Nephron progenitor cell (in vitro differentiated cells): ENCODE data around the gene TTLL5.
"Not testable (repeated sequence)": the region's sequence is repeated elsewhere in the genome, so short reads cannot be mapped to it uniquely, and the experiment has no call there.

ENCODE experiments used
- DNase-seq: peaks from one replicate; pipeline ENCODE4 v3.0.0; 2021
- H3K27ac Mint-ChIP-seq: 2 replicates; pipeline ENCODE4 v1.8.0; 2021; ENCODE audit warnings: mild to moderate bottlenecking, moderate library complexity, mixed read lengths
- H3K27me3 Mint-ChIP-seq: 2 replicates; pipeline ENCODE4 v1.8.0; 2021; ENCODE audit warnings: mild to moderate bottlenecking, low read depth, mixed read lengths; ENCODE audit not compliant: poor library complexity
- H3K36me3 Mint-ChIP-seq: 2 replicates; pipeline ENCODE4 v1.8.0; 2021; ENCODE audit warnings: low read depth, mixed read lengths
- H3K4me1 Mint-ChIP-seq: 2 replicates; pipeline ENCODE4 v1.8.0; 2021; ENCODE audit warnings: mixed read lengths
- H3K4me3 Mint-ChIP-seq: 2 replicates; pipeline ENCODE4 v1.8.0; 2021; ENCODE audit warnings: mild to moderate bottlenecking, moderate library complexity, mixed read lengths
- H3K9me3 Mint-ChIP-seq: 2 replicates; pipeline ENCODE4 v1.8.0; 2021; ENCODE audit warnings: mild to moderate bottlenecking, moderate library complexity, mixed read lengths
- CTCF ChIP-seq: fragments of 200-600 bp; sonication (generic); IDR thresholded peaks from 2 replicates; pipeline ENCODE4 v1.5.0; 2021; ENCODE audit warnings: antibody characterized with exemption

Gene TTLL5

DNA sequence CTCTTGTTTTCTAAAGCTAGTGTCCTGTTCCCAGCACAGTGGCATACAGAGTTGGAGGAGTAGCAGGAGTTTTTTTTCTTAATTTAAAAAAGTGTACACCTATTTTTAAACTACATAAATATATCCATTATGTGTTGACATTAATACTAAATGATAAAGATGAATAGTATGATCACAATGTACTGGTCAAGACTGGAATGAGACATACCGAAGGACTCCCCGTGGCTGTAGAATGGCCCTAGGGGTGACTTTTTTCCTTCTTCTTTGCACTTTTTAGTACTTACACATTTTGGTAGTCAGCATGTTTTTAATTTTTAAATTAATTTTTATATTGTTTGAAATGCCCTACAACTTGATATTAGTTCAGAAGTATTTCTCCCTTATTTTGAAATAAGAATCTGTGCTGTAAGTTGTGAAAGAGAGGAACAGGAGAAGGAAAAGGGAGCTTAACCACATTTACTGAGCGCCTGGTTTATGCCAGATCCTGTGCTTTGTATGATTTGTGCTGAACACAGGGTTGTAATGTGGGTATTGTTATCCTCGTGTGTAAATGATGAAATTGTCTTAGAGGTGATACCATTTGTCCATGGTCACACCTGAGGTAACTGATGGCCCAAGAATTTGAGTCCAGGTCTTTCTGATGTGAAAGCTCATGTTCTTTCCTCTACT, 184.2 kb downstream of the TTLL5 start:
- Mint-ChIP-seq H3K9me3 (no peaks in the 10 kb centered on the region), H3K4me1 (peaks cover 26% of the 10 kb centered on the region), H3K4me3 (no peak overlapping the region), H3K27me3 (no peaks in the 10 kb centered on the region), H3K27ac (no peak overlapping the region), H3K36me3 (peaks cover 14% of the 10 kb centered on the region)
- no peak for TF ChIP-seq CTCF
- DNase-seq = no peak

DNA sequence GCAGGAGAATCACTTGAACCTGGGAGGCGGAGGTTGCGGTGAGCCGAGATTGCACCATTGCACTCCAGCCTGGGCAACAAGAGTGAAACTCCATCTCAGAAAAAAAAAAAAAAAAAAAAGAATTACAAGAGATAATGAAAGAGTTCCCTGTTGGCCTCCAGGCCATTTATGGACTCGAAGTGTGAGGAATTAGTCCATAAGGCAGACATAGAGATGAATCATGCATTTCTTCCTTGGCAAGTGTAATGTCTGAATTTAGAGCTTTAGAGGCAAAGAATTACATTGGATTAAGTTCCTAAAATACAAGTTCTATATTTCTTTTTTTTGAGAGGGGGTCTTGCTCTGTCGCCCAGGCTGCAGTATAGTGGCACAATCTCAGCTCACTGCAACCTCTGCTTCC, 185.6 kb downstream of the TTLL5 start:
- H3K4me1 Mint-ChIP-seq = peaks cover 14% of the 10 kb centered on the region
- H3K36me3 Mint-ChIP-seq, H3K9me3 Mint-ChIP-seq, H3K4me3 Mint-ChIP-seq, H3K27ac Mint-ChIP-seq, DNase-seq, H3K27me3 Mint-ChIP-seq: not testable (repeated sequence)

DNA sequence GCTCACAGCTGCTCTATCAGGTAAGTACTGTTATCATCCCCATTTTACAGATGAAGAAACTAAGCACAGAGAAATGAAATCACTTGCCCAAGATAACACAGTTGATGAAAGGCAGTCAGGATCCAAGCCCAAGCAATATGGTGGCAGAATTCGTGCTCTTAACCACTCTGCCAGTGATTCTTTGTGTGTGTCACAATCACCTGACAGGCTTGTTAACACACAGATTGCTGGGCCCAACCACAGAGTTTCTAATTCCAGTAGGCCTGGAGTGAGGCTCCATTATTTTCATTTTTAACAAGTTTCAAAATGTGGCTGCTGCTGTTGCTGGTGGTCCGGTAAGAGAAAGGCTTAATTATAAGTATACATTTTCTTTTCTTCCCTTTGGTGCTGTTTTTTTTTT, 186.5 kb downstream of the TTLL5 start:
- H3K36me3 Mint-ChIP-seq = peaks cover 4% of the 10 kb centered on the region
- H3K27me3 Mint-ChIP-seq = no peaks in the 10 kb centered on the region
- H3K4me1 Mint-ChIP-seq = peaks cover 6% of the 10 kb centered on the region

DNA sequence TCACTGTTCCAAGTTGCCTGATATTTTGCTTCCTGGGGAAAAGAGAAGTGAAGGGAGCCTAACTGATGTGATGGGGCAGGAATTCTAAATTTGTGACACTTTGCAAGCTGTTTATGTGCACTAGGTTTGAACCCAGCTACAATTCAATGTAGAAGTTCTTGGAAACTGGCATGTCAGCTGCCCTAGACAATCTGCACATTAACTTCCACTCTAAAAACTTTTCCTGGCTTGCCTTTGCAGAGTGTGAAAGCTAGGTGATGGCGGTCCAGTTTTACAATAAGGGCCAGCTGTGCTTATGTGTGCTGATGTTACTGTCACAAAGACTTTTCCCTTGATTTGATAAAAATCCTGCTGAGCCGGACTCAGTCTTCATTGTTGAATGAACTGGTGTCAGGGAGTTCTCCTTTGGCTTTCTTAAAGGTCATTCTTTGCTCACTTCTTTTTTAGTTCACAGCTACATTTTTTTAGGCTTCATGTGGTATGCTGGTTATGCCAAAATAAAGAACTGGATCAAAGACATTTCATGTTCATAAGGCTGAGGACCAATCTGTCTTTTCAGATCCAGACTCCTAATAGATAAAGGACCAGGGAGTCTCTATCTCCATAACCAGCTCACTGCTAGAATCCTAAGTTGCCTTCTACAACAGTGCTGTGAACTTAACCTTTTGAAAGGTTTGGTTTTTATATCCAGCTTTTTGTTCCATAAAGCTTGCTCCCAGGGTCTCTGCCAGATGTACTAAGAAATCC, 187.3 kb downstream of the TTLL5 start:
- H3K36me3 Mint-ChIP-seq = peaks cover 4% of the 10 kb centered on the region
- no peak overlapping the region for H3K4me3 Mint-ChIP-seq
- no peak for TF ChIP-seq CTCF
- no peak overlapping the region for H3K27ac Mint-ChIP-seq
- H3K9me3 Mint-ChIP-seq = no peaks in the 10 kb centered on the region
- no peaks in the 10 kb centered on the region for H3K27me3 Mint-ChIP-seq
- no peak for DNase-seq
- no peaks in the 10 kb centered on the region for H3K4me1 Mint-ChIP-seq

More for the DNA sequence above, 186.5 kb downstream of the TTLL5 start:
- no peaks in the 10 kb centered on the region for H3K9me3 Mint-ChIP-seq
- no peak overlapping the region for H3K4me3 Mint-ChIP-seq
- DNase-seq = no peak
- TF ChIP-seq CTCF = no peak
- no peak overlapping the region for H3K27ac Mint-ChIP-seq

- Mint-ChIP-seq H3K27me3 (no peaks in the 10 kb centered on the region), H3K4me1 (no peaks in the 10 kb centered on the region), H3K27ac (no peak overlapping the region), H3K9me3 (no peaks in the 10 kb centered on the region), H3K4me3 (no peak overlapping the region), H3K36me3 (no peaks in the 10 kb centered on the region)
- DNase-seq = no peak
- no peak for TF ChIP-seq CTCF
Measured at GRCh38 chr14:75849300-75849895, 188.4 kb downstream of the TTLL5 start.

- Mint-ChIP-seq H3K27me3 (no peaks in the 10 kb centered on the region), H3K9me3 (no peaks in the 10 kb centered on the region), H3K4me3 (no peak overlapping the region), H3K27ac (no peak overlapping the region), H3K4me1 (no peaks in the 10 kb centered on the region), H3K36me3 (peaks cover 13% of the 10 kb centered on the region)
- no peak for TF ChIP-seq CTCF
- DNase-seq = no peak
Measured at GRCh38 chr14:75851574-75851866, 190.5 kb downstream of the TTLL5 start.
